ENCODE data around the gene SLC22A2. TPM values are rescaled to one million over a fixed set of nuclear protein-coding genes. Genes with fewer than 3 reads are reported as not detected.

SLC22A2 gene
- polyA plus RNA-seq, 1 donor (not counting 4 experiments of a cell fraction or from before 2014, with no cell fraction given), result not detected

- Histone ChIP-seq H3K27me3 (ENCODE audit: control insufficient read depth, extremely low read depth, insufficient read depth, low read length) (no peaks in the 10 kb centered on the region), H2AFZ (ENCODE audit: control insufficient read depth, low read length) (no peak overlapping the region), H4K20me1 (ENCODE audit: control insufficient read depth, extremely low read depth, insufficient read depth, low read length) (no peaks in the 10 kb centered on the region), H3K4me2 (ENCODE audit: control insufficient read depth, extremely low read depth, insufficient read depth, low read depth, low read length) (no peak overlapping the region), H3K4me1 (ENCODE audit: control insufficient read depth, extremely low read depth, insufficient read depth, low read length) (peaks cover 18% of the 10 kb centered on the region), H3K4me3 (ENCODE audit: control insufficient read depth in 2 of 3, extremely low read depth in 1 of 3, insufficient read depth in 2 of 3, low read depth in 1 of 3, low read length in 3 of 3) (no peak overlapping the region), H3K36me3 (ENCODE audit: control insufficient read depth in 2 of 2, extremely low read depth in 1 of 2, insufficient read depth in 2 of 2, low read length in 2 of 2) (no peaks in the 10 kb centered on the region), H3K9me1 (ENCODE audit: control insufficient read depth, extremely low read depth, insufficient read depth, low read length) (no peaks in the 10 kb centered on the region), H3K79me2 (ENCODE audit: control insufficient read depth, insufficient read depth, low read length) (no peaks in the 10 kb centered on the region), H3K9ac (ENCODE audit: control insufficient read depth, extremely low read depth, insufficient read depth, low read length) (no peak overlapping the region), H3K9me3 (ENCODE audit: control insufficient read depth, low read depth, low read length) (no peaks in the 10 kb centered on the region), H3K27ac (ENCODE audit: control insufficient read depth, insufficient read depth, low read length) (no peak overlapping the region)
- no peak for TF ChIP-seq EZH2 (IDR thresholded peaks at IDR 0.05; ENCODE audit: low read length)
- no peak for TF ChIP-seq CTCF (optimal IDR thresholded peaks at IDR 0.05 in 1 of 3, IDR thresholded peaks at IDR 0.05 in 1 of 3, conservative IDR thresholded peaks at IDR 0.05 in 1 of 3; ENCODE audit: extremely low read depth in 1 of 3, insufficient read depth in 2 of 3, low read length in 3 of 3)
- dilution Hi-C loops (cut with MboI; ENCODE audit: extremely low pct_ligation_motif_present, low sequenced_read_pairs), result no loop called here
- FAIRE-seq (no peak), DNase-seq (ENCODE audit: low read depth, low spot score) (no peak)
These were observed 39.5 kb upstream of the SLC22A2 start for GRCh38 chr6:160298121-160298520.

GRCh38 chr6:160297310-160297709 is 38.7 kb upstream of the SLC22A2 start:
- Histone ChIP-seq H2AFZ (ENCODE audit: control insufficient read depth, low read length) (no peak overlapping the region), H4K20me1 (ENCODE audit: control insufficient read depth, extremely low read depth, insufficient read depth, low read length) (no peaks in the 10 kb centered on the region), H3K9me3 (ENCODE audit: control insufficient read depth, low read depth, low read length) (no peaks in the 10 kb centered on the region), H3K36me3 (ENCODE audit: control insufficient read depth in 2 of 2, extremely low read depth in 1 of 2, insufficient read depth in 2 of 2, low read length in 2 of 2) (no peaks in the 10 kb centered on the region), H3K4me2 (ENCODE audit: control insufficient read depth, extremely low read depth, insufficient read depth, low read depth, low read length) (no peak overlapping the region), H3K9me1 (ENCODE audit: control insufficient read depth, extremely low read depth, insufficient read depth, low read length) (no peaks in the 10 kb centered on the region), H3K79me2 (ENCODE audit: control insufficient read depth, insufficient read depth, low read length) (no peaks in the 10 kb centered on the region), H3K9ac (ENCODE audit: control insufficient read depth, extremely low read depth, insufficient read depth, low read length) (no peak overlapping the region), H3K27ac (ENCODE audit: control insufficient read depth, insufficient read depth, low read length) (no peak overlapping the region), H3K4me3 (ENCODE audit: control insufficient read depth in 2 of 3, extremely low read depth in 1 of 3, insufficient read depth in 2 of 3, low read depth in 1 of 3, low read length in 3 of 3) (no peak overlapping the region), H3K27me3 (ENCODE audit: control insufficient read depth, extremely low read depth, insufficient read depth, low read length) (no peaks in the 10 kb centered on the region), H3K4me1 (ENCODE audit: control insufficient read depth, extremely low read depth, insufficient read depth, low read length) (peaks cover 17% of the 10 kb centered on the region)
- FAIRE-seq, result no peak
- peak in 2 of 3 experiments; percentile 46 to 68 for TF ChIP-seq CTCF (optimal IDR thresholded peaks at IDR 0.05 in 1 of 3, IDR thresholded peaks at IDR 0.05 in 1 of 3, conservative IDR thresholded peaks at IDR 0.05 in 1 of 3; ENCODE audit: extremely low read depth in 1 of 3, insufficient read depth in 2 of 3, low read length in 3 of 3)
- no peak for TF ChIP-seq EZH2 (IDR thresholded peaks at IDR 0.05; ENCODE audit: low read length)
- no peak for DNase-seq (ENCODE audit: low read depth, low spot score)
- dilution Hi-C loops (cut with MboI; ENCODE audit: extremely low pct_ligation_motif_present, low sequenced_read_pairs), result no loop called here

All from keratinocyte (primary cell).